ENCODE measurements around the gene RPS6KA3. TPM values are rescaled to one million over a fixed set of nuclear protein-coding genes. Genes with fewer than 3 reads are reported as not detected.
"Not testable (repeated sequence)": the region's sequence is repeated elsewhere in the genome, so short reads cannot be mapped to it uniquely, and the experiment has no call there.

Gene RPS6KA3
- polyA plus RNA-seq, 1 donor from 2014 or later = 7.2 TPM

DNA sequence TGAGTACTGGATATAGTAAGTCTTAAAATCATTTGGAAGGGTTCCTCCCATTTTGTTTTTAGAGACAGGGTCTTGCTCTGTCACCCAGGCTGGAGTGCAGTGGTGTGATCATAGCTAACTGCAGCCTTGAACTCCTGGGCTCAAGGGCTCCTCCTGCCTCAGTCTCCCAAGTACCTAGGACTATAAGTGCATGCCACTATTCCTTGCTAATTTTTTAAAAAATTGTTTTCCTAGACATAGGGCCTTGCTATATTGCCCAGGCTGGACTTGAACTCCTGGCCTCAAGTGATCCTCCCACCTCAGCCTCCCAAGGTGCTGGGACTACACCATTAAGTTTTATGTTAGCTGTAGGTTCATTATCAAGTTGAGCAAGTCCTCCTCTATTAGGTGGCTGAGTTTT lies 16.6 kb downstream of the RPS6KA3 start:
- H3K36me3 Mint-ChIP-seq, H3K27me3 Mint-ChIP-seq, H3K27ac Mint-ChIP-seq, H3K9me3 Mint-ChIP-seq, H3K4me3 Mint-ChIP-seq: not testable (repeated sequence)
- H3K4me1 Mint-ChIP-seq = peaks cover 9 to 13% (median 12%) of the 10 kb centered on the region in 3 donors

DNA sequence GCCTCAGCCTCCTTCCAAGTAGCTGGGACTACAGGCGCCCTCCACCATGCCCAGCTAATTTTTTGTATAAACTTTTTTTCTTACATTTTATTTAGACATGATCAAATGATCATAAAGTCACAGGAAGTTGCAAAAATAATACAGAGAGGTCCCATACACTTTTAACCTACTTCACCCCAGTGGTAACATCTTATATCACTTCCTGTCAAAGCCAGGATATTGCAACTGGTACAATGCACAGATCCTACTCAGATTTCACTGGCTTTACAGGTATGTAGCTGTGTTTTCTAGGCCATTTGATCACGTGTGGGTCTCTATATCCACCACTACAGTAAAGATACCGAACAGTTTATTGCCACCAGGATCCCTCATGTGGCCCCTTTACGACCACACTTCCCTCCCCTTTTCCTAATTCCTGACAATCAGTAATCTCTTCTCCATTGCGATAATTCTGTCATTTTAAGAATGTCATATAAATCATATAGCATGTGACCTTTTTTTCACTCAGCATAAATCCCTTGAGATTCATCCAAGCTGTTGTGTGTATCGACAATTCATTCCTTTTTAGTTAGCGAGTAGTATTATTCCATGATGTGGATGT lies 18.0 kb downstream of the RPS6KA3 start:
- no peaks in the 10 kb centered on the region for H3K27me3 Mint-ChIP-seq
- no peak overlapping the region for H3K4me3 Mint-ChIP-seq
- H3K4me1 Mint-ChIP-seq = peaks cover 8 to 9% (median 8%) of the 10 kb centered on the region in 3 donors
- H3K36me3 Mint-ChIP-seq = peaks cover 3% of the 10 kb centered on the region
- peaks cover 0 to 3% (median 0%) of the 10 kb centered on the region in 3 donors for H3K9me3 Mint-ChIP-seq
- no peak overlapping the region for H3K27ac Mint-ChIP-seq

- Mint-ChIP-seq H3K4me3 (no peak overlapping the region), H3K27me3 (no peaks in the 10 kb centered on the region), H3K27ac (no peak overlapping the region), H3K4me1 (peaks cover 5 to 8% (median 7%) of the 10 kb centered on the region in 3 donors), H3K36me3 (no peaks in the 10 kb centered on the region), H3K9me3 (peaks cover 0 to 2% (median 0%) of the 10 kb centered on the region in 3 donors)
Observed at GRCh38 chrX:20244931-20245330, 21.8 kb downstream of the RPS6KA3 start.

GRCh38 chrX:20240201-20240600 lies 26.5 kb downstream of the RPS6KA3 start:
- Mint-ChIP-seq H3K4me3 (no peak overlapping the region), H3K4me1 (peaks cover 0 to 5% (median 2%) of the 10 kb centered on the region in 3 donors), H3K36me3 (no peaks in the 10 kb centered on the region), H3K9me3 (peaks cover 1 to 7% (median 6%) of the 10 kb centered on the region in 3 donors), H3K27me3 (no peaks in the 10 kb centered on the region), H3K27ac (no peak overlapping the region)

- Mint-ChIP-seq H3K4me3 (no peak overlapping the region), H3K27ac (no peak overlapping the region), H3K36me3 (peaks cover 3% of the 10 kb centered on the region), H3K9me3 (peaks cover 1 to 7% (median 6%) of the 10 kb centered on the region in 3 donors), H3K4me1 (peaks cover 0 to 3% (median 2%) of the 10 kb centered on the region in 3 donors), H3K27me3 (no peaks in the 10 kb centered on the region)
Observed at GRCh38 chrX:20237864-20238263, 28.8 kb downstream of the RPS6KA3 start.

DNA sequence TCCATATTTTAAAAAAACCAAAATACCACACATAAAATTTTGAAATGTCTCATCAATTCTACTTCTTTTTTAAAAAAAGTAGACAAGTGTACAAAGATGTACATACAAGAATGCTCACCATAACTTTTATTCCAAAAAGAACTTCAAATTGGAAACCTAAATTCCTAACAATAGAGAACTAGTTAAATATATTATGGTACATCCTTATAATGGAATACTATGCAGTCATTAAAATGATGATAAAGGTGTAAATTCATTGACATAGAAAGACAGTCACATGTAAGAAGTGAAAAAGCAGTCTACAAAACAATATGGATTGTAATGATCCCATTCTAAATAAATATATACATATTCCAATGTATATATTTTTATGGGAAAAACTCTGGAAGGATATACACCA lies 31.0 kb downstream of the RPS6KA3 start:
- Mint-ChIP-seq H3K36me3 (peaks cover 3% of the 10 kb centered on the region), H3K27me3 (no peaks in the 10 kb centered on the region), H3K9me3 (peaks cover 1 to 7% (median 4%) of the 10 kb centered on the region in 3 donors), H3K27ac (no peak overlapping the region), H3K4me3 (no peak overlapping the region), H3K4me1 (peaks cover 0 to 3% (median 2%) of the 10 kb centered on the region in 3 donors)

GRCh38 chrX:20233336-20233735 lies 33.4 kb downstream of the RPS6KA3 start:
- Mint-ChIP-seq H3K27me3 (peaks cover under 1% of the 10 kb centered on the region), H3K4me3 (no peak overlapping the region), H3K27ac (no peak overlapping the region), H3K36me3 (peaks cover 3% of the 10 kb centered on the region), H3K4me1 (peaks cover 7 to 11% (median 9%) of the 10 kb centered on the region in 3 donors), H3K9me3 (peaks cover 1 to 7% (median 4%) of the 10 kb centered on the region in 3 donors)

- H3K9me3 Mint-ChIP-seq = peaks cover 1 to 7% (median 4%) of the 10 kb centered on the region in 3 donors
- peaks cover 5% of the 10 kb centered on the region for H3K36me3 Mint-ChIP-seq
- H3K4me3 Mint-ChIP-seq = no peak overlapping the region
- H3K27ac Mint-ChIP-seq = no peak overlapping the region
- peaks cover 9 to 14% (median 12%) of the 10 kb centered on the region in 3 donors for H3K4me1 Mint-ChIP-seq
- peaks cover 5% of the 10 kb centered on the region for H3K27me3 Mint-ChIP-seq
Observed at GRCh38 chrX:20231598-20231997, 35.1 kb downstream of the RPS6KA3 start.

DNA sequence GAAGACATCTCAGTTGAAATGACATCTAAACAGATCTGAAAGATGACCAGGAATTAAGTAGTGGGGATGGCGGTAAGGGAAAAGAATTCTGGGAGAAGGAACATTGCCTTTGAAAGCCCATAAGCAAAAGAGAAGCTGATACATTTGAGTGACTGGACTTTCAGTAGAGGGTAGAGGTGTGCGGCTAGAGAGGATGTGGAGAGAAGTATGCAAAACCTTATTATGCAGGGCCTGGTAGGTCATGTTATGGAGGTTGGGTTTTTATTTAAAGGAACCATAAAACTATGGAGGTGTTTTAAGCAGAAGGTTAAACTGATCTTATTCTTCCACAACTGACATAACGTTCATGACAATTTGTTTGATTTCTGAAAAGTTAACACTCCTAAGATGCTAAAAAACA lies 36.3 kb downstream of the RPS6KA3 start:
- H3K36me3 Mint-ChIP-seq = peaks cover 5% of the 10 kb centered on the region
- peaks cover 5% of the 10 kb centered on the region for H3K27me3 Mint-ChIP-seq
- peak overlapping the region in 1 of 4 donors; percentile 35 for H3K4me3 Mint-ChIP-seq
- peaks cover under 1 to 2% (median under 1%) of the 10 kb centered on the region in 3 donors for H3K9me3 Mint-ChIP-seq
- peaks cover 9 to 17% (median 15%) of the 10 kb centered on the region in 3 donors for H3K4me1 Mint-ChIP-seq
- H3K27ac Mint-ChIP-seq = no peak overlapping the region

DNA sequence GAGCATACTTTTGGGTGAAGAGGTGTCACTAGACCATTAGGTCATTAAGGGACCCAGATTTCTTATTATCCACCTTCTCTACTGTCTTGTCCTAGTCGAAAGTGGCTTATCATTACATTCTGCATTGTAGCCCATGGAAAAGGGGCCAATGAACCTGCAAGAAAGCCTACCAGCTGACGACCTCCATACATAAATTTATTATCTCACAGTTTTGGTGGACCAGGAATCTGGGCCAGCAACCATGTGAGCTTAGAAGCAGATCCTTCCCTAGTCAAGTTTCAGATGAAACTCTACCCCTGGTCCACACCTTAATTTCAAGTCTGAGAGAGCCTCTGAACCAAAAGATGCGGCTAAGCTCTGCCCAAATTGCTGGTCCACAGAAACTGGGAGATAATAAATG lies 37.6 kb downstream of the RPS6KA3 start:
- no peaks in the 10 kb centered on the region for H3K9me3 Mint-ChIP-seq
- H3K27ac Mint-ChIP-seq = no peak overlapping the region
- peaks cover 5% of the 10 kb centered on the region for H3K27me3 Mint-ChIP-seq
- peaks cover 2% of the 10 kb centered on the region for H3K36me3 Mint-ChIP-seq
- H3K4me1 Mint-ChIP-seq = peaks cover 11 to 25% (median 20%) of the 10 kb centered on the region in 3 donors
- H3K4me3 Mint-ChIP-seq = no peak overlapping the region

GRCh38 chrX:20228245-20228644 lies 38.5 kb downstream of the RPS6KA3 start:
- Mint-ChIP-seq H3K36me3 (peaks cover 2% of the 10 kb centered on the region), H3K27me3 (peaks cover 5% of the 10 kb centered on the region), H3K27ac (no peak overlapping the region), H3K9me3 (no peaks in the 10 kb centered on the region), H3K4me1 (peaks cover 11 to 25% (median 20%) of the 10 kb centered on the region in 3 donors), H3K4me3 (no peak overlapping the region)

- Mint-ChIP-seq H3K27ac (peak overlapping the region in 1 of 3 donors; percentile 48), H3K4me1 (peaks cover 11 to 25% (median 19%) of the 10 kb centered on the region in 3 donors), H3K9me3 (no peaks in the 10 kb centered on the region), H3K27me3 (peaks cover 5% of the 10 kb centered on the region), H3K4me3 (no peak overlapping the region), H3K36me3 (peaks cover 2% of the 10 kb centered on the region)
Observed at GRCh38 chrX:20227116-20227515, 39.6 kb downstream of the RPS6KA3 start.

- Mint-ChIP-seq H3K27ac (no peak overlapping the region), H3K27me3 (peaks cover 5% of the 10 kb centered on the region), H3K4me3 (no peak overlapping the region), H3K4me1 (peaks cover 10 to 23% (median 17%) of the 10 kb centered on the region in 3 donors), H3K9me3 (no peaks in the 10 kb centered on the region), H3K36me3 (peaks cover 2% of the 10 kb centered on the region)
Observed at GRCh38 chrX:20225488-20225833, 41.2 kb downstream of the RPS6KA3 start.

DNA sequence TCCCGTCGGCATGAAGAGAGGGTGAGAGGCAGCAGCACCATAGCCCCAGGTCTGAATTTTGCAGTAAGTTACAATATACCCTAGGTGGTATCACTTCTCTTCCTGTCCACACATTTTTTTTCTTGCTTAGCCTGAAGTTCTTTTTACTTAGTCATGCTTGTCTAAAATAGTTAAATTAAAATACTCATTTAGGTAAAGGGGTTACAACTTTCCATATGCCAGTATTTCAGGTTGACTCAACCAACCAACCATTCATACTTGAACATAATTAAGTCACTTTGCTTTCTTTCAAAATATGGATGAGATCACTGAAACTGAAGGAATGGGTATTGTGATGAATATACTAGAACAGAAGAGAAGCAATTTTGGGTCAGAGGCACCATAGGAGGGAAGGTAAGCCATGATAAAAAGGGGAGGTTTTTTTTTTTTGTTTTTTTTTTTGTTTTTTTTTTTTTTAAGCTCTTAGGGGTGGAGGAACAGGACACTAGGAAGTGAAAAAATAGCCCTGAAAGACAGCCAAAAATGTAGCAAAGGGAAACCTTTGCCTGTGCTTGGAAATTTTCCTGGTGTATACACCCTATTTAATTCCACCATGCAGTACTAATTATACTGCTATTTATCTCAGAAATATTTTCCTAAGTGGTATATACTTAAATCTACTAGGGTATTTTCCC lies 41.8 kb downstream of the RPS6KA3 start:
- Mint-ChIP-seq H3K4me3 (no peak overlapping the region), H3K27me3 (peaks cover 5% of the 10 kb centered on the region), H3K36me3 (peaks cover 2% of the 10 kb centered on the region), H3K9me3 (no peaks in the 10 kb centered on the region), H3K4me1 (peaks cover 5 to 24% (median 15%) of the 10 kb centered on the region in 3 donors), H3K27ac (no peak overlapping the region)

DNA sequence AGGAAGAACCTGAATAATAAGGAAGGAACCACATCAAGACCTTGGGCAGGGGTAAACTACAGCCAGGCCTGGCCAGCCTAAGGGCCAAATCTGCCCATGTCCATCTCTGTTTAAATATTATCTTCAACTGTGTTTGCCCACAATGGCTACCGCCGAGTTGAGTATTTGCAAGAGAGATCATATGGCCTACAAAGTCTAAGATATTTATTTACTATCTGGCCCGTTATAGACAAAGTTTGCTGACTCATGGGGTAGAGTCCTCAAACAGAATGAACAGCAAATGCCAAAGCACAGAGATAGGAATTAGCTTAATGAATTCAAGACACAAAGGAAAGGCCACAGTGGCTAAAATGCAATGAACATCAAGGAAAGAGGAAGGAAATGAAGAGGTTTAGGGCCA lies 44.8 kb downstream of the RPS6KA3 start:
- H3K36me3 Mint-ChIP-seq = peaks cover 2% of the 10 kb centered on the region
- peaks cover under 1% of the 10 kb centered on the region for H3K27me3 Mint-ChIP-seq
- no peak overlapping the region for H3K27ac Mint-ChIP-seq
- H3K4me1 Mint-ChIP-seq = peaks cover 4 to 20% (median 17%) of the 10 kb centered on the region in 3 donors
- H3K9me3 Mint-ChIP-seq = no peaks in the 10 kb centered on the region
- H3K4me3 Mint-ChIP-seq = no peak overlapping the region
